ENCODE results near the gene ZNF423. TPM values are rescaled to one million over a fixed set of nuclear protein-coding genes. Genes with fewer than 3 reads are reported as not detected.

ZNF423 gene
- total and polyA plus RNA-seq, 10 donors, result 0.36 to 7.0 (median 3.7) TPM

GRCh38 chr16:49739381-49739780 is 116.5 kb downstream of the ZNF423 start:
- TF ChIP-seq CTCF (IDR thresholded peaks at IDR 0.05 in 8 of 11, conservative IDR thresholded peaks at IDR 0.05 in 3 of 11), result no peak
- TF ChIP-seq POLR2A (IDR thresholded peaks at IDR 0.05), result no peak
- no peak for TF ChIP-seq POLR2AphosphoS5 (IDR thresholded peaks at IDR 0.05)
- Histone ChIP-seq H3K36me3 (no peaks in the 10 kb centered on the region), H3K27ac (no peak overlapping the region), H3K9me3 (no peaks in the 10 kb centered on the region), H3K27me3 (replicated peaks in 1 of 7) (no peaks in the 10 kb centered on the region), H3K4me3 (no peak overlapping the region), H3K4me1 (no peaks in the 10 kb centered on the region)
- intact Hi-C loops (cut with DNase I; ENCODE audit: low total_unique reads), result no loop called here
- WGBS, 5 donors, result 70 to 81% (median 78%) methylated on average over 9 of the region's 9 CpGs
- DNase-seq, result no peak

GRCh38 chr16:49738832-49739231 is 117.1 kb downstream of the ZNF423 start:
- no peak for DNase-seq
- Histone ChIP-seq H3K36me3 (no peaks in the 10 kb centered on the region), H3K27ac (no peak overlapping the region), H3K4me3 (no peak overlapping the region), H3K4me1 (no peaks in the 10 kb centered on the region), H3K27me3 (replicated peaks in 1 of 7) (no peaks in the 10 kb centered on the region), H3K9me3 (no peaks in the 10 kb centered on the region)
- TF ChIP-seq CTCF (IDR thresholded peaks at IDR 0.05 in 8 of 11, conservative IDR thresholded peaks at IDR 0.05 in 3 of 11) (no peak), POLR2A (IDR thresholded peaks at IDR 0.05) (no peak)
- 83 to 97% (median 93%) methylated on average over 3 of the region's 3 CpGs for WGBS, 5 donors
- intact Hi-C loops (cut with DNase I; ENCODE audit: low total_unique reads), result no loop called here

GRCh38 chr16:49738001-49738400 is 117.9 kb downstream of the ZNF423 start:
- WGBS, 5 donors, result 91 to 96% (median 93%) methylated on average over 10 of the region's 10 CpGs

GRCh38 chr16:49737541-49737940 is 118.4 kb downstream of the ZNF423 start:
- Histone ChIP-seq H3K9me3 (no peaks in the 10 kb centered on the region), H3K36me3 (no peaks in the 10 kb centered on the region), H3K27ac (no peak overlapping the region), H3K4me3 (no peak overlapping the region), H3K27me3 (replicated peaks in 1 of 7) (no peaks in the 10 kb centered on the region), H3K4me1 (no peaks in the 10 kb centered on the region)
- DNase-seq, result no peak
- intact Hi-C loops (cut with DNase I; ENCODE audit: low total_unique reads), result no loop called here
- TF ChIP-seq POLR2AphosphoS5 (IDR thresholded peaks at IDR 0.05) (no peak), POLR2A (IDR thresholded peaks at IDR 0.05) (no peak), CTCF (IDR thresholded peaks at IDR 0.05 in 8 of 11, conservative IDR thresholded peaks at IDR 0.05 in 3 of 11) (no peak)
- WGBS, 5 donors, result 64 to 75% (median 70%) methylated on average over 6 to 9 of the region's 9 CpGs

More at GRCh38 chr16:49738001-49738400, 117.9 kb downstream of the ZNF423 start:
- DNase-seq, result no peak
- Histone ChIP-seq H3K4me1 (no peaks in the 10 kb centered on the region), H3K4me3 (no peak overlapping the region), H3K9me3 (no peaks in the 10 kb centered on the region), H3K27ac (no peak overlapping the region), H3K36me3 (no peaks in the 10 kb centered on the region), H3K27me3 (replicated peaks in 1 of 7) (no peaks in the 10 kb centered on the region)
- intact Hi-C loops (cut with DNase I; ENCODE audit: low total_unique reads), result no loop called here
- no peak for TF ChIP-seq CTCF (IDR thresholded peaks at IDR 0.05 in 8 of 11, conservative IDR thresholded peaks at IDR 0.05 in 3 of 11)
- no peak for TF ChIP-seq POLR2AphosphoS5 (IDR thresholded peaks at IDR 0.05)
- TF ChIP-seq POLR2A (IDR thresholded peaks at IDR 0.05), result no peak
